GM13976 (cell line): Measurements from ENCODE around the gene WDR3.

Experiments used
- DNase-seq: peaks from one replicate; pipeline ENCODE4 v3.0.0; 2012; ENCODE audit warnings: low spot score
- CTCF ChIP-seq: IDR thresholded peaks from 2 replicates; pipeline ENCODE4 v1.5.1; 2012; ENCODE audit warnings: borderline replicate concordance, mild to moderate bottlenecking; ENCODE audit not compliant: insufficient read depth; ENCODE audit errors: extremely low read depth, missing control alignments, control extremely low read depth
- in situ Hi-C: fragments of 300-500 bp; cut with MboI; formaldehyde crosslinking; loops from one replicate; pipeline ENCODE4 v1.12.0; 2022; ENCODE audit warnings: low sequenced_read_pairs, mixed read lengths, inconsistent platforms; ENCODE audit not compliant: unreplicated experiment

WDR3 gene

GRCh38 chr1:117967881-117968280, 38.3 kb downstream of the WDR3 start:
- in situ Hi-C loops: no loop called here
- TF ChIP-seq CTCF: no peak
- DNase-seq: no peak

GRCh38 chr1:117970252-117970651, 40.7 kb downstream of the WDR3 start:
- DNase-seq: no peak
- no peak for TF ChIP-seq CTCF

GRCh38 chr1:117971777-117972176, 42.2 kb downstream of the WDR3 start:
- no peak for TF ChIP-seq CTCF
- no peak for DNase-seq
- in situ Hi-C loops: no loop called here

More at GRCh38 chr1:117970252-117970651, 40.7 kb downstream of the WDR3 start:
- in situ Hi-C loops: no loop called here

GRCh38 chr1:117976381-117976780, 46.8 kb downstream of the WDR3 start:
- in situ Hi-C loops: no loop called here
- DNase-seq: no peak
- no peak for TF ChIP-seq CTCF

- TF ChIP-seq CTCF: no peak
- in situ Hi-C loops: no loop called here
- no peak for DNase-seq
These were observed 52.1 kb downstream of the WDR3 start for GRCh38 chr1:117981455-117982192.

- no peak for DNase-seq
- no peak for TF ChIP-seq CTCF
These were observed 55.7 kb downstream of the WDR3 start for GRCh38 chr1:117985239-117985638.

GRCh38 chr1:117985973-117986372, 56.4 kb downstream of the WDR3 start:
- no peak for DNase-seq
- TF ChIP-seq CTCF: no peak
- in situ Hi-C loops: no loop called here

More at GRCh38 chr1:117985239-117985638, 55.7 kb downstream of the WDR3 start:
- in situ Hi-C loops: no loop called here
